GM21528 (cell line): ENCODE results near the gene HOXC12.

Experiments
- ATAC-seq: cut with Tn5 transposase; IDR thresholded peaks from one replicate; pipeline ENCODE4 v1.9.1; 2021; ENCODE audit warnings: mild to moderate bottlenecking, moderate library complexity; ENCODE audit not compliant: unreplicated experiment, low FRiP score

Gene HOXC12

GRCh38 chr12:53954694-53955035 lies at the start of gene HOXC12:
HOXC12 (plus strand) TSS chr12:53954903; CDS start chr12:53954930, 27 bp downstream.
- no peak for ATAC-seq

GRCh38 chr12:53907103-53907502 lies 47.6 kb upstream of the HOXC12 start:
- ATAC-seq = no peak

GRCh38 chr12:53916788-53917655 lies 37.7 kb upstream of the HOXC12 start:
- ATAC-seq = no peak

DNA sequence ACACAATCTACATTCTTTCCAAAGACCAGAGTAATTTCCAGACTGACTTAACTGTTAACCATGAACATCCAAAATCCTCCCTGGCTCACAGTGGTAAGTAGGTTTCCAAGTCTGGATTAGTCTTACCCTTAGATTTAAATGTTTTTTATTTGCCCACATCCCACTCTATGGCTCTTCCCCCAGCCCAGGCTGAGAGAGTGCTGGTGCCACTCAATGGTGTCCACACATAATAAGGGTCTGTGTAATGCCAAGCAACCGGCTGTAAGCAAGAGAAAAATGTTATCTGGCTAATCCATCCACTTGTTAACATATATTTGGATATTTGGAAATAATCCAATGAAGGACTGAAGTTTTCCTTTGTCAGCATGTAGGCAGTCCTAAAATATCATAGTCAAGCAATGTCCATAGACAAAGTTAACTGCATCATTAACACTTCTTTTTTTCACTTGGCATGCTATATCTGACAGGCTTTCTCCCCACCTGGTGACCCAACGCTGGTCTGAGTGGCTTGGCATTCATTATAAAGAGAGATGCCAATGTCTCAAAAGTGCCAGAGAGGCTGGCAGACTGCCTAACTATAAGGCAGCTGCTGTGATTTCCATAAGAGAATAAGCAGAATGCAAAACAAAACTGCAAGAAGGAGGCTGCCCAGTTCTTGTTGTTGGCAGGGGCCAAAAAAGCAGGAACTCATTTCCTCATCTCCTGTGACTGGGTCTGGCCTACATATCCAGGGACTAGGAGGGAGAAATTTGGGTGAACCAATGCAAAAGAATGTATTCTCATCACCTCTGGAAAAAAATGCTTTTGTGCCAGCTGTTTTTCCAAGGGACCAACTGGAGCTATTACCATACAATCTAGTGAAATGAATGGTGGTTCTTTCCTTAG lies 29.9 kb upstream of the HOXC12 start:
- no peak for ATAC-seq

DNA sequence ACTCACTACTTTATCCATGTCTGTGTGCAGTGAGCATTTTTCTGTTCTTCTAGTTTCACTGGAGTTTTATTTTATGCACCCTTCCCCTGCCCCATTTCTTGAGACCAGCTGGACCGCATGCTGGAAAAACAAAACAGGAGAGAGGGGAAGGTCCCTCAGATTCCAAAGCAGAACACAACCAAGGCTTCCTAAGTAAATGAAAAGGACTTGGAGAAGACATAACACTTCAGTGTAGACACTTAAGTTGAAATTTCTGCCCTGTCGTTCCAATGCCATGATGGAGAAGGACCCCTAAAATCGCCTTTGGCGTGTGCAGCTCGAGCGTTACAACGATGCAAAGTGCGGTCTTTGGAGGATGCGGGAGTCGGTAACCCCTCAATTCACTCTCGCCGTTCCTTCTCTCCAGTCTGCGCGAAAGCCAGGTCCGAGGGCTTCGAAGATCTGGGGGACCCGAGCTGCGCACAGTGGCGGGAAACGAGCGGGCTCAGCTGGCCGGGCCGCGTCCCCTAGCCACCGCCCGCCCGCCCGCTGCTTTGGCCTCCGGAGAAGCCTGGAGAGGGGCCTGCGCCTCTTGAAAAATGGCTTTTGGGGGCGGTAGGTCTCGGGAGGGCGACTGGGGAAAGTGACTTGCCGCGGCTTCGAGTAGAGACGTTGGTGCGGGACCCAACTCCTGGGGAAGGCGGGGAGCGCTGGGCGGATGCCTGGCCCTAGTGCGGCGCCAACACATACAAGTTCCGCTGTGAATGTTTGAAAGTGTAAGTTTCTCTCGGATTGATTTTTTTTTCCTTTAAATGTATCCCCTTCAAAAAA lies 27.3 kb upstream of the HOXC12 start:
- no peak for ATAC-seq

- ATAC-seq = no peak
These were observed 26.5 kb upstream of the HOXC12 start for GRCh38 chr12:53928054-53928835.

DNA sequence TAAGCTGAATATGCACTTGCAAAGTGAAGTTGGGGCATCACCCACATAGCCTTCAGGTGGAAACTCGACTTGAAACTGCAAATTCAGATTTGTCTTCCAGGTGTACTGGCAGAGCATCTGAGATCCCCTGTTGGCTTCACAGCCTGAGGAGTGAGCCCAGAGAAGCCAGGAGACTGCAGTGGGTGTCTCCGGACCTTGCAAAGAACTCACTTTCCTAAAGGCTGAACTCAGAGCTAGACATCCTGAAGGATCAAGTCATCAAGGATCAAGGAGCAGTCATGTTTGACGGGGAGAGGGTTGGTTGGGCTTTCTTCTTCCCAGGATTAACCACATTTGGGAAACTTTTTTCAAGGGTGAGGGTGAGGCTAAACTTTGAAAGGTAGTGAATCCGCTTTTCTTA lies 25.2 kb upstream of the HOXC12 start:
- no peak for ATAC-seq

GRCh38 chr12:53930591-53931255 lies 24.0 kb upstream of the HOXC12 start:
- no peak for ATAC-seq

DNA sequence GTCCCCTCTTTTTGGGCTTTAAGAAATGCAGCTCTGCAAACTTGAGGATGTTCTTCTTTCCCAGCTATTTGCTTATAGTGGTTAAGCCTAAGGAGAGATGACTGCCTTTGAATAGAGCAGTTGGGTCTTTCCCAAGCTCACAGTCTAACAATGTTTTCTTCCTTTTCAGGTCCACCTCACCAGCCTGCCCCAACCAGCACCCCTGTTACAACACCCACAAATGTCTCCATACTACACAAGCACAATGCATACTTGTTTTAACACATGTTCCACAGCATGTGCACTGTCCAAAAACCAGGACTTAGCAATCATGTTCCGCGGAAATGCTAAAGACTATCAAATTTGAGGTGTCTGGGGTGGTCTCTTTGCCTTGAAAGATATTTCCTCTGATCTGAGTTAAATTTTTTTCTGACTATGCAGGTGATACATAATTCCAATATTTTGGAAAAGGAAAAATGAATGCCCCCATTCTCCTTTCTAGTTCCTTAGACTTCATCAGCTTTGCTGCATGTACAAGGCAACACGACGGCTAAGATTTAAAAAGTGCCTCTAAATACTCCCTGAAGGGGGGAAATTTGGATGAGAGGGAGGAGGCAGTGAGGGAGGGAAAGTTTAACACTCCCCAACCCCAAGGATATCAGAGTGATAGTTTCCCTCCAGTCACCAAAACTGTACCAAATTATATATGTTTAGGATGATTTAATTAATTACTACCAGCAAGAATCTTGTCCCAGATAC lies 22.7 kb upstream of the HOXC12 start:
- ATAC-seq = no peak

GRCh38 chr12:53932915-53933314 lies 21.8 kb upstream of the HOXC12 start:
- no peak for ATAC-seq

- ATAC-seq = no peak
These were observed 19.0 kb upstream of the HOXC12 start for GRCh38 chr12:53935383-53936341.

GRCh38 chr12:53937099-53937498 lies 17.6 kb upstream of the HOXC12 start:
- no peak for ATAC-seq

DNA sequence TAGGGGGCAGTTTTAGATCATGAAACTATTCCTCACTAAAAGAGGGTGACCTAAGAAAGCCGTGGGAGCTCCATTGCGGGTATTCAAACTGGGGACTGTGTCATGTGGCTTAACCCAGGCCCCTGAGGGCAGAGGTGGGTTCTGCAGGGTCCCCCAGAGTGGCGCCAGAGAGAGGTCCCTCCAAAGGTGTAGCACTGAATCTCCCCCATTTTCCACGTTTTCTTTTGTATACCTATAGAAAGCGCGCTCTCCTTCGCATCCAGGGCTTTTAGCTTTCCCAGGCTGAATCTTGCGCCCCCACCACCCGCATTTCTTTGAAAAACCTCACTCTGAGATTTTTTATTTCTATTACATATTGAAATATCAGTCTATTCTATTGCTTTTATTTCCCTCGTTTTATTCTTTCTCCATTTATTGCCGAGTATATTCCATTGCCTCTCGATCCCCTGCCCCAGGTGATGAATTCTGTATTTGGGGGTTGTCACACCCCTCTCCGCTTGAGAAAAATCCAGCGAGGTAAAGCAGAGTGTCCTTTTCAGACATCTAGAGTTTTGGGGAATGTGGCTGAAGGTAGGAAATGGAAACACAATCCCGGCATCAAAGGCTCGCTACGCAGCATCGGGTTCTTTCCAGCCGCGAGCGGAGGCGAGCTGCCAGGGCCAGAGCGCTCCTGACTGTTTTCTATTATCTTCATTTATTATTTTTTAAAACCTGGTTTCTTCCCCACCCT lies 16.9 kb upstream of the HOXC12 start:
- no peak for ATAC-seq

DNA sequence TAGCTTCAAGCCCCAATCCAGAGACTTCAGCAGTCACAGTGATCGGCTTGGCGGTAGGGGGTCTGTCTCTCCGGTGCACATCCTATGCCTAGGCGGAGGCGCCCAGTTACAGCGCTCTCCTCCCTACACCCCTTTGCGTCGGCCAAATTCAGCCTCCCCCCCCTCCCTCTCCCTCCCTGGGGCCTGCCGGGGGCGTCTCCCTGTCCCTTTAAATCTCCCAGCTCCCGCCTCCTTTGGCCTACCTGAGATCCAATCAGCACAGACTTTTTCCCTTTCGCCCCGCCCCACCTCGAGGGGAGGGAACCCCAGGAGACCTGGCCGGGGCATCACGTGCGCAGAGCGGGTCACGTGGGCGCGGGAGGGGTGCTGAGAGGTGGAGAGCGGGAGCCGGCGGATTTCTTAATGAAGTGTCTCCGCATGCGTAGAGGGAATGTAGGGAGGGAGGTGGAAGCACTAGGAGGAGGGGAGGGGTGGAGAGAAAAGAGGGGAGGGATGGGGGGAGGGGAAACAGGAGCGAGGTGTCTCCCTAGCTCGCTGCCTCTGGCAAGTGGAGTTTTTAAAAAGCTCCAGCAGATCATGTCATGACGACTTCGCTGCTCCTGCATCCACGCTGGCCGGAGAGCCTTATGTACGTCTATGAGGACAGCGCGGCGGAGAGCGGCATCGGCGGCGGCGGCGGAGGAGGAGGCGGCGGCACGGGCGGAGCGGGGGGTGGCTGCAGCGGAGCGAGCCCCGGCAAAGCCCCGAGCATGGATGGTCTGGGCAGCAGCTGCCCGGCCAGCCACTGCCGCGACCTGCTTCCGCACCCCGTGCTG lies 16.2 kb upstream of the HOXC12 start, which contains the start of gene HOXC13:
Gene HOXC13 (plus strand): TSS at position 506 of the 815 bp plus-strand sequence. CDS start 76 bp downstream, at position 582.
- no peak for ATAC-seq

- ATAC-seq = no peak
These were observed 15.3 kb upstream of the HOXC12 start for GRCh38 chr12:53939141-53940108.
